ENCODE results near the gene IFT122.
"Not testable (repeated sequence)": the region's sequence is repeated elsewhere in the genome, so short reads cannot be mapped to it uniquely, and the experiment has no call there.

Gene IFT122

DNA sequence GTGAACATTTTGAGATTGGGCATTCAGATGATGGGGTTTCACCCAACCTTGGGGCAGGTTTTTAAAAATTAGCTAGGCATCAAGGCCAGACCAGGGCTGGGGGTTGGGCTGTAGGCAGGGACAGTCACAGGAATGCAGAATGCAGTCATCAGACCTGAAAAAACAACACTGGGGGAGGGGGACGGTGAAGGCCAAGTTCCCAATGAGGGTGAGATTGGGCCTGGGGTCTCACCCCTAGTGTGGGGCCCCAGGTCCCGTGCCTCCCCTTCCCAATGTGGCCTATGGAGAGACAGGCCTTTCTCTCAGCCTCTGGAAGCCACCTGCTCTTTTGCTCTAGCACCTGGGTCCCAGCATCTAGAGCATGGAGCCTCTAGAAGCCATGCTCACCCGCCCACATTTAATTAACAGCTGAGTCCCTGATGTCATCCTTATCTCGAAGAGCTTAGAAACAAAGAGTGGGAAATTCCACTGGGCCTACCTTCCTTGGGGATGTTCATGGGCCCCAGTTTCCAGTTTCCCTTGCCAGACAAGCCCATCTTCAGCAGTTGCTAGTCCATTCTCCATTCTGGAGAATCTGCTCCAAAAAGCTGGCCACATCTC lies 94.5 kb downstream of the IFT122 start:
- no peak for DNase-seq (ENCODE audit: low read depth in 2 of 2)

DNA sequence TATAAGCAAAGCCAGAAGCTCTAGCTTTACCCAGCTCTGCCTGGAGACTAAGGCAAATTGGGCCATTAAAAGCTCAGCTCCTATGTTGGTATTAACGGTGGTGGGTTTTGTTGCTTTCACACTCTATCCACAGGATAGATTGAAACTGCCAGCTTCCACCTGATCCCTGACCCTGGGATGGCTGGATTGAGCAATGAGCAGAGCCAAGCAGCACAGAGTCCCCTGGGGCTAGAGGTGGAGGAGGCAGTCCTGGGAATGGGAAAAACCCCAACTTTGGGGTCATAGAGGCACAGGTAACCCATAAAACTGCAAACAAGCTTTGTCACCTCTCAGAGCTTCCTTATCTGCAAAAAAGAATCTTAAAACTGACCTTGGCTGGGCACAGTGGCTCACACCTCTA lies 95.1 kb downstream of the IFT122 start:
- no peak for DNase-seq (ENCODE audit: low read depth in 2 of 2)

DNA sequence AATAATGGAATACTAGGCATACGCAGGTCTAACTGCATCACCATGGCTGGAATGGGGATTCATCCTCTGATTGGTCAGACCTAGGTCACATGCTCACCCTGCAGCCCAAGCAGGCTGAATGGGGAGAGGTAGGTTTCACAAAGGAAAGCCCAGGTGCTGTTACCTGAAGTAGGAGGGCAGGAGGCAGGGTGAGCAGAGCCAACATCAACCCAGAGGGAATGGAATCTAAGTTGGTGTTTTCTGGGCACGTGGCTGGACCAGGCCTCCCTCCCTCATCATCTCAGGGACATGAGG lies 96.3 kb downstream of the IFT122 start:
- no peak for DNase-seq (ENCODE audit: low read depth in 2 of 2)

DNA sequence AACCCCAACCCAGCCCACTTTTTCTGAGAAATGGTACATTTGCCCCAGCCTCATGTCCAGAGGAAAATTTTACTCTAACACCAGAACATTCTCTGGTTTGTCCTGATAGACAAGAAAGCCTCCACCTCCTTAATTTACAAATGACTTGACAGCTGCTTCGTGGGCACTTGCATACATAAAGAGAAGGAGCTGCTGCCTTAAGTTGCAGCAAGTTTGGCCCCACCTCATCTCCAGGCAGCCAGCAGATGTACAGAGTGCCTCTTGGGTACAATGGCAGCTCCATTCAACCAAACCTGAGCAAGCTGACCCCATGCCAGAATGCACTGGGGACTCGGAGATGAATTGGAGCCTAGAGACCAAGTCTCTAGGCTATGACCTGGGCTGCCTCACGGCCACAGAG lies 96.8 kb downstream of the IFT122 start:
- DNase-seq (ENCODE audit: low read depth in 2 of 2): no peak

DNA sequence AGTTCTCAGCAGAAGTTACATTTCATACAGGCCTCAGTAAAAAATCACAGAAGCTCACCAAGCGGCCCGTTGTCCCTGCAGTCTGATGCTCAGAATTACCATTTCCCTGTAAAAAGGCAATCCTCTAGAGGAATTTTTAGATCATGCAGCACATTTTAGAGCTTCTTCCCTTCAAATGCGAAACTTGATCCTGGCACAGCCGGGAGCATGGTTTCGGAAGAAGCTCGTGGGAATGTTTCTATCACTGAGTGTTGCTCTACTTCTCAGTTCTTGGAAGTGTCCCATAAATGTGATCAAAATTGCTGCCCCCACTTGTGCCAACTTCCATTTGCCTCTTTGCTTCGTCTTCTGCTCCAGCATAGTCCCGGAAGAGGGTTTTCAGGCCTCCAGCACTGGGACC lies 99.2 kb downstream of the IFT122 start:
- DNase-seq (ENCODE audit: low read depth in 2 of 2): no peak

DNA sequence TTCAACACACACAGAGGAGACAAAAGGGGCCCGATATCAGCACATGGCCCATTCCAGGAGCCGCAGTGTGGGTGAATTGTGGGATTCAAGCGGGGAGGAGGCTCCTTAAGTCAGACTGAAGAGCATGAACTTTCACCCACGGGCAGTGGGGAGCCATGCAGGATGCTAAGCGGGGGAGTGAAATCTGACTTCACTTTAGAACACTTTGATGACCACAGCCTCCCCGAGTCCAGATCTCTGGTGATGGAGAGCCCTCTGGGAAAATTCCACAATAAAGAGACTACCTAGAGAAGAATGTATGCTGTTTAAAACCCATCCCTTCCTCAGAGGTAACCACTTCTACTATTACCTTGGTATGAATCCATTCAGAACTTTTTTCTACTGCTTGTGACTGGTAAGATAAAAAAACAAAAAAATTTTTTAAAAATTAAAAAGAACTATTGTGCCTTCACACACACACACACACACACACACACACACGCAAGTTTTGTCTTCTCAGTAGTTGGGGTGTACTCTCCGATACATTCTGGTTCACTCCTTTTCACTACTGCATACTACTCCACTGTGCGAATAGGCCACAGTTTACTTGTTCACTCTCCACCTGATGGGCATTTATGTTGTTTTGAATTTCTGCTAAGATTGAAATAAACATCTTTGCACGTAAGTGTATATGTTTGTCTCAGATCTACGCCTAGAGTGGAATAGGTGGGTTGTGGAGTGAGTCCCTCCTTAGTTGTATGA lies 100.9 kb downstream of the IFT122 start:
- no peak for DNase-seq (ENCODE audit: low read depth in 2 of 2)

DNA sequence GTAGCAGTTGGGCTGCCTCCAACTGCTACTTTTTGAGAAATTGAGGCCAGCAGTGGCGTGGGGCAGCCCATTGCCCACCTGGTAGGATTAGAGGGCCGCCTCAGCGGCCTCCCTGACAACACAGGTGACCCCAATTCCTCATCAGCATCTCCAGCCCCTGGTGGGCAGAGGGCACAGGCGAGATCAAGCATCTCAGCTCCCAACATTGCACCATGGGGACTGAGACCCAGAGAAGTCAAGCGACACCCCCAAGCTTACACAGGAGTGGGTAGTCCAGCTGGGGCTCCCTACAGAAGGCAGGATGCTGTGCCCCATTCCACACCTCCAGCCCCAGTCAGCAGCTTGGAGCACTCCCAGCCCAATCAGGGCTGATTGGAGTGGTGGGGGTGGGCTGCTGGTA lies 102.7 kb downstream of the IFT122 start:
- no peak for DNase-seq (ENCODE audit: low read depth in 2 of 2)

DNA sequence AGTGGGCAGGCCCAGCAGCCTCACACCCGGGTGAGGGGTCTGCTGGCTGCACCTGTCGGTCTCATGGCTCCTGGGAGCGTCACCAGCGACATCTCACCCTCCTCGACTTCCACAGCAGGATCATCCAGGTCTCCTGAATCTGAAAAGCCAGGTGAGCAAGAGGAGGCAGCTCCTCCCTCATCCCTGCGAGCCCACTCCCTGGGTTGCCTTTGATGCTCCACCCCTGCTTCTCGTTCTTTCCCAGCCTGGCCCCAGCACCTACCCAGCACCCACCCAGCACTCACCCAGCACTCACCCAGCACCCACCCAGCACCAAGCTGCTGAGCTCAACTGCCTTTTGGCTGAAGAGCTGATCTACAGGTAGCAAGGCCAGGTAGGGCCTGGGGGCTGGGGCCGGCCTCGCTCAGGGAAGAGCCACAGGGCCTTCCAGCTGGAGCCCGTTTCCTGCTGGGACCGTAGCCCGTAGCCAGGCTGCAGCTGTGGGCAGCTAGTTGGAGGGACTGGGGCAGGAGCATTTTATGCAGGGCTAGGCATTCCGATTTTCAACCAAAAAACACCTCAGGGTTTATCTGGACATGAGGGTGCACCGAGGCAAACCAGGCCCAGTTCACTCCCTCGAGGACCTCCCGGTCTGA lies 103.2 kb downstream of the IFT122 start, which contains the start of gene H1-8:
Gene H1-8, plus strand, starts transcription at position 20 of the 635 bp plus-strand sequence. Its CDS starts 44 bp downstream, at position 64.
- no peak for DNase-seq (ENCODE audit: low read depth in 2 of 2)

DNA sequence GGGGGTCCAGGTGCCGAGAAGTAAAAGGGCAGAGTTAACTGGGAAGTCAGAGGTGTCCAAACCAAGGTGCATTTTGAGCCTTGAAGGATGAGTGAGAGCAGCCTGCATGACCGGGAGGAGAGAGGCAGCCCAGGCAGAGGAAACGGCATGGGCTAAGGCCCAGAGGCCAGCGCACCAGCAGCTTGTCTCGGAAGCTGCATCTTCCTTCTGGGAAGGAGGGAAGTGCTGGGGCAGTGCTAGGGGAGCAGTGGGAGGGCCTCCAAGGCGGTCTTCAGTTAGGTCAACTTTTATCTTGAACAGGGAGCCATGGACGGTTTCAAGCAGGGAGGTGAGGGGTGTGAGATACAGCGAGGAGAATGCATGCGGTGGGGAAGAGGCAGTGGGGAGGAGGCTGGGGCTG lies 104.0 kb downstream of the IFT122 start:
- DNase-seq (ENCODE audit: low read depth in 2 of 2): no peak

DNA sequence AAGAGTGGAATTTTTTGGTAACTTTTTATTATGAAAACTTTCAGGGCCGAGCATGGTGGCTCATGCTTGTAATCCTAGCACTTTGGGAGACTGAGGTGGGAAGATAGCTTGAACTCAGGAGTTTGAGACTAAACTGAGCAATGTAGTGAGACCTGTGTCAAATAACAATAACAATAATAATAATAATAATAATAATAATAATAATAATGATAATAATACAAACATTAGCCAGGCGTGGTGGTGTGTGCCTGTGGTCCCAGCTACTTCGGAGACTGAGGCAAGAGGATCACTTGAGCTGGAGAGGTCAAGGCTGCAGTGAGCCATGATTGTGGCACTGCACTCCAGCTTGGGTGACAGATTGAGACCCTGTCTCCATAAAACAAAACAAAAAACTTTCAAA lies 105.9 kb downstream of the IFT122 start:
- not testable (repeated sequence) for DNase-seq (ENCODE audit: low read depth in 2 of 2)

DNA sequence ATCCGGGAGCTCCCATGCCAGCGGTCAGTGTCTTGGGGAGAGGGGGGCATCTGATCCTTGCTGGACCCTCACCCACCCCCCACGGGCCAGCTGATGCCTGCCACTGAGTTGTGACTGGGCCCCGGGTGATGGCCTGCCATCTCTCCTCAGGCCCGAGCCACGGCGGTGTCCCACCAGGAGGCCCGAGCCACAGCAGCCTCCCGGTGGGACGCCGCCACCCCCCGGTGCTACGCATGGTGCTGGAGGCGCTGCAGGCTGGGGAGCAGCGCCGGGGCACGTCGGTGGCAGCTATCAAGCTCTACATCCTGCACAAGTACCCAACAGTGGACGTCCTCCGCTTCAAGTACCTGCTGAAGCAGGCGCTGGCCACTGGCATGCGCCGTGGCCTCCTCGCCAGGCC lies 107.2 kb downstream of the IFT122 start:
- no peak for DNase-seq (ENCODE audit: low read depth in 2 of 2)

DNA sequence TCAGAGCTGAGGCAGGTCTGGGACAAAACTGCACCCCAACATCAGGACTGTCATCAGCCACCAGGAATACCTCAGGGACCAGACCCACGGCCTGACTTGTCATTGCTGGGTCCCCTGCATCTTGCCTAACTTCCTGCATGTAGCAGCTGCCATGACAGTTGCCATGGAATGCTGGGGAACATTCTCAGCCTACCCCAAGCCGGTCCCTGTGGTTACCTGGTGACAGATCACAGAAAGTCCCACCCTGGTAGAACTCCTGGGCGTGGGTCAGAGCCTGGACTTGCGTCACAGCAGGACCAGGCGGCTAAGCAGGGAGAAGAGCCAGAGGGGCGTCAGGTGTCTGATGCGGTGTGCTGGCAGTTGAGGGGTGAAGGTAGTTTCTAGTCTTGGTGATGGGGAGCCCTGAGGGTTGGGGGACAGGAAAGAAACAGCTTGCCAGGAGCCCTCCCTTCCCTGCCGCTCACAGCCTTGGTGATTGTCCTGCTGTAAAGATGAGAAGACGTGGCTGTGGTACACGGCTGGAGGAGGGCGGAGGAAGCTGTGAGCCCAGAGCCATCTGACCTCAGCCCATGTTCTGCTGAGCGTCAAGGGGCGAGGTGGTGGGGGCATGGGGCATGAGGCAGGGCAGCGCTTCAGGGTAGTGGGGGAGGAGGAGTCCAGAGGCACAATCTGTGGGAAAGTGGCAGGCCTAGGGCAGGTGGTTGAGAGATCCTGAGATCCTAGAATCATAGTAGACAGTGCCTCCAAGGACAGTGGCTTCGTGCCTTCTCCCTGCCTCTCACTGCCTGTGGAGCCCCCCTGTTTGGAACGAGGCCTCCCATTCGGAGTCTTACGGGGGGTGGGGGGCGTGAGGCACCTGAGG lies 108.3 kb downstream of the IFT122 start:
- DNase-seq (ENCODE audit: low read depth in 2 of 2): no peak

DNA sequence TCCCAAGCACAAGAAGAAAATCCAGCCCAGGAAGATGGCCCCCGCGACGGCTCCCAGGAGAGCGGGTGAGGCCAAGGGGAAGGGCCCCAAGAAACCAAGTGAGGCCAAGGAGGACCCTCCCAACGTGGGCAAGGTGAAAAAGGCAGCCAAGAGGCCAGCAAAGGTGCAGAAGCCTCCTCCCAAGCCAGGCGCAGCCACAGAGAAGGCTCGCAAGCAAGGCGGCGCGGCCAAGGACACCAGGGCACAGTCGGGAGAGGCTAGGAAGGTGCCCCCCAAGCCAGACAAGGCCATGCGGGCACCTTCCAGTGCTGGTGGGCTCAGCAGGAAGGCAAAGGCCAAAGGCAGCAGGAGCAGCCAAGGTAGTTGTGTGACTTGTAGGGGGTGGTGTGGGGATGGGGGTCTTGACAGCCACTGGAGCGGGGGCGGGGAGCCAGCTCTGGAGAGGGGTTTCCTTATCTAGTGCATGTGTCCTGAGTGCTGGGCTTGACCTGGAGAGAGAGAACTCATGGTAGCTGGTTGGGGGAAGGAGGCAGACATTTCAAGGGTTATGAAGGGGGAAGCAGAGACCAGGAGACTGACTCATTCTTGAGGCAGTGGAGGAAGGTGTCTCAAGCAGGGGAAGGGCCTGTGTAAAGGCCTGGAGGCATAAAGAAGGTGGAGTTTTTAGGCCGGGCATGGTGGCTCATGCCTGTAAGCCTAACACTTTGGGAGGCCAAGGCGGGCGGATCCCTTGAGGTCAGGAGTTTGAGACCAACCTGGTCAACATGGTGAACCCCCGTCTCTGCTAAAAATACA lies 109.2 kb downstream of the IFT122 start:
- DNase-seq (ENCODE audit: low read depth in 2 of 2): no peak

DNA sequence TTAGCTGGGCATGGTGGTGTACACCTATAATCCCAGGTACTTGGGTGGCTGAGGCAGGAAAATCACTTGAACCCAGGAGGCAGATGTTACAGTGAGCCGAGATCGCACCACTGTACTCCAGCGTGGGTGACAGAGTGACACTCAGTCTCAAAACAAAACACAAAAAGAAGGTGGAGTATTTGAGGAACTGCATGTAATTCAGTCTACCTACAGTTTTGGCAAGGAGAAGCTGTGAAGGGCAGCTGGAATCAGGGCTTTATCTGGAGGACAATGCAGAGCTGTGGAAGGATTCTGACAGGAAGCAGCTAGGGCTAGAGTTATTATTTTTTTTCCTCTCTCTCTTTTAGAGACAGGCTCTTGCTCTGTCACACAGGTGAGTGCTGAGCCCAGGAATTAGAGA lies 109.8 kb downstream of the IFT122 start:
- no peak for DNase-seq (ENCODE audit: low read depth in 2 of 2)

DNA sequence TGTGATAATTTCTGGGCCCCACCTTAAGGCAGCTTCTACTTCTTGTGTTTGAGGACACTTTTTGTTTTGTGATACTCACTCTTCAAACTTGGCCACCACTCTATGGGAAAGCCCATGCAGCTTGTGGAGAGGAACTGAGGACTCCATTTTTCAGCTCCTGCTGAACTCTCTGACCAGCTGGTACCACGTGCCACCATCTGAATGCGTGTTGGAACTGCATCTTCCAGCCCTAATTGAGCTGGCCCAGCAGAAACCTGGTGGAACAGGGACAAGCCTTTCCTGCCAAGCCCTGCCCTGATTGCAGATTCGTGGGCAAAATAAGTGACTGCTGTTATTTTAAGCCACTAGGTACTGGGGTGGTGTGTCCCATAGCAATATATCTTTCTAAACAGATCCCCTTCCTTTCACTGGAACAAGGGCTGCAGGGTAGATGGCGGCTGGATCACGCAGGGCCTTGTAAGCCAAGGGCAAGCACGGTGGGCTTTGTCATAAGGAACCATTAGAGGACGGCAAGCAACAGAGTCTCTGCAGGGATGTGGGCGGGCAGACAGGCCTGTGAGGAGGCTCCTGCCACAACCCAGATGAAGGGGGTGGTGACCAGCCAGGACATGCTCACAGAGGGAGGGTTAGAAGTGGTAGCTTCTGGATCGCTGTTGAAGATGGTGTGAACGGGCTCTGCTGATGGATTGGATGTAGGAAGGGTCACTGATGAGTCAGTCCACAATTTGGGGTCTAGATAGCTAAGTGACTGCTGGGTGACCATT lies 112.4 kb downstream of the IFT122 start:
- DNase-seq (ENCODE audit: low read depth in 2 of 2): no peak

DNA sequence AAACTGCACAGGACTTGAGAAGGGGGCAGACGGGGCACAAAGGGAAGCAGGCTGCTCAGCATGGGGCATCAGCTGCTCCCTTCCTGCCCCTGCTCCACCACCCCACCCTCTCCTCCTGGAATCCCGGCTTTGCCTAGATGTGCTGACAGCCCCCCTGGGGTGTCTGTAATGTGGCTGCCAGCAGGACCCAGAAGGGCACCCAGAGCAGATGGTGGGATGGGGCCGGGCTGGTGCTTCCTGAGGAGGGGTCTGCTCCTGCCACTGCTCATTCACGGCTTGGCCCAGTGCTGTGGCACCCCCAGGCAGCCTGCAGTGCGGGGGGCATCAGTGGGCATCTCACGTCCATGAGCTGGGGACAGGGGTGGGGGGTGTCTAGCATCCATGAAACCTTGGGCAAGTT lies 113.1 kb downstream of the IFT122 start:
- no peak for DNase-seq (ENCODE audit: low read depth in 2 of 2)

DNA sequence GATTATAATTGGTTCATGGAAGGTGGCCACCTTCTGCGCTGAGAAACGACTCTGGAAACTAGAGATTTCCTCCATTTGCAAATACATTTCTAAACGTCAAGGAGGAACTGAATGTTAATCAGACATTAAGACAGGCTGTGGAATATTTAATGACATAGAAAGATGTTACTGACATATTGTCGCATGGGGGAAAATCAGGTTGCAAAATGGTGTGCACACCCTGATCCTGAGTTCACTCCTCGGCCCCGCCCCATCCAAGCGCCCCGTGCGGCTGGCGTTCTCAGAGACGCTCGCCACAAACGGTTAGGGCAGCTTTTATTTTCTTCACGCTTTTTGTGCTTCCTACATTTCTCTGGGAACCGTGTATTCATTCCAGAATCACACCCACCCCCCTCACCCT lies 113.7 kb downstream of the IFT122 start:
- DNase-seq (ENCODE audit: low read depth in 2 of 2): peak in 1 of 2 donors; percentile 13

DNA sequence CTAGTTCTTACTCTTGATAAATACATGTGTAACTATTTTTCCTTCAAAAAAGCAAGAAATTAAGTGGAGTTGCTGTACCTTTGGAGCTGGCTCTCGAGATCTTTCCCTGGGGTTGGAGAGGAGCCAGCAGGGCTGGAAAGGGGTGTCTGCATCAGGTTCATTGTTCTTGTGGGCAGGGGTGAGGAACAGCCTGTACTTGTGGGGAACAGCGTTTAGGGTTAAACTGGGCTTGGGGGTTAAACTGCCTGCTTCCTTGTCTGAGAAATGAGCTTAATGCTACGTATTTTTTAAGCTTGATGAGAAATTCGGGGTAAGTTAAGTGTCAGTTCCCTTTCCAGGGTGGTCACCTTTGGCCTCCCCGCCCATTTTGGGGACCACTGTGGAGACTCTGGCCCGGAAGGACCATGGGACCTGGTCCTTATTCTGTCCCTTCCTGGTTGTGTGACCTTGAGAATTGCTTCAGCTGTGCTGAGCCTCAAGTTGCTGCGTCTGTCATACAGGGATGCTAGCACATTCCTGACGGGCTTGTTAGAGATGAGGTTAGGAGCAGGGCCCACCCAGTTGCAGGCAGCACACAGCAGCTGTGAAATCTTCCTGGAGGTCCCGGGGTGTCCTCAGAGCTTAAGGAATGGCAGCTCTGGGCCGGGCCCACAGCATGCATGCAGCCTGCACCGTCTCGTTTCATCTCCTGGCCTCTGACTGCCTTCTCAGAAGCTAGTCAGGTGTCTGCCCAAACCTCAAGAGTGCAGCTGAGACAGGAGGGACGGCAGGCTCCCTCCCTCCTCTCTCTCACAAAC lies 114.5 kb downstream of the IFT122 start:
- no peak for DNase-seq (ENCODE audit: low read depth in 2 of 2)

DNA sequence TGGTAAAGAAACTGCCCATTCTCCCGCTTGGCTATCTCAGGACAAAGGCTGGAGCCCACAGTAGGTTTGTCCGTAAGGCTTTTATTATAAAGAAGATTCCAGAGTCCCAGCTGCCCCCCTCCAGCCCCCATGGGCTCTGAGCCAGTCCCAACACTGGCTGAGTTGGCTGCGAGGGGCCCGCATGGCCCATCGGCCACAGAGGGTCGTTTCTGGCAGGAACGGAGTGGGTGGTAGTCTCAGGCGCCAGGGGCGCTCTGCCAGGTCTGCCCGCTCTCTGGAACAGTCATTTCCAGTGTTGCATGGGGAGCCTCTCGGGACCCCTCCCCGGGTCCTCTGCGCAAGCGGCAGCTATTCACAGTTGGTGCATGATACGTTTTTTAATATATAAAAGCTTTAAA lies 115.1 kb downstream of the IFT122 start:
- DNase-seq (ENCODE audit: low read depth in 2 of 2): no peak
